HepG2 (cell line): Measurements from ENCODE around the gene RBM12. TPM values are rescaled to one million over a fixed set of nuclear protein-coding genes. Genes with fewer than 3 reads are reported as not detected.

Source experiments
- CEBPB ChIP-seq: IDR thresholded peaks from 2 replicates; pipeline ENCODE4 v1.6.1; 2011; ENCODE audit warnings: low read depth, low read length, improper control_type of control experiment, borderline replicate concordance
- CHCHD3 ChIP-seq: sonication (generic); formaldehyde crosslinking; IDR thresholded peaks from 2 replicates; pipeline ENCODE4 v1.8.0; 2022; ENCODE audit warnings: mild to moderate bottlenecking, missing genetic modification reagents, moderate library complexity
- DZIP1 ChIP-seq: sonication (generic); formaldehyde crosslinking; IDR thresholded peaks from 2 replicates; pipeline ENCODE4 v1.5.0; 2020; ENCODE audit warnings: mild to moderate bottlenecking, missing genetic modification reagents
- HMGXB3 ChIP-seq: sonication (generic); formaldehyde crosslinking; IDR thresholded peaks from 2 replicates; pipeline ENCODE4 v1.4.0; 2020; ENCODE audit warnings: missing genetic modification reagents, borderline replicate concordance
- HOXA9 ChIP-seq: sonication (generic); formaldehyde crosslinking; IDR thresholded peaks from 2 replicates; pipeline ENCODE4 v1.8.1; 2022; ENCODE audit warnings: missing genetic modification reagents, mild to moderate bottlenecking, moderate library complexity, borderline replicate concordance
- IRF9 ChIP-seq: sonication (generic); formaldehyde crosslinking; IDR thresholded peaks from 2 replicates; pipeline ENCODE4 v1.8.0; 2022; ENCODE audit warnings: missing genetic modification reagents, mild to moderate bottlenecking, borderline replicate concordance
- MED13 ChIP-seq: sonication (generic); formaldehyde crosslinking; IDR thresholded peaks from 2 replicates; pipeline ENCODE4 v1.5.0; 2020; ENCODE audit warnings: missing genetic modification reagents
- PHF5A ChIP-seq: IDR thresholded peaks from one replicate; pipeline ENCODE4 v1.6.1; 2018; ENCODE audit warnings: low read depth, missing genetic modification reagents; ENCODE audit not compliant: unreplicated experiment
- PRPF4 ChIP-seq: fragments of 200-400 bp; formaldehyde crosslinking; IDR thresholded peaks from 2 replicates; pipeline ENCODE4 v1.6.1; 2016; ENCODE audit warnings: low read length, low read depth; ENCODE audit not compliant: poor library complexity, severe bottlenecking
- RAD21 ChIP-seq: fragments of 450-650 bp; formaldehyde crosslinking; IDR thresholded peaks from 2 replicates; pipeline ENCODE4 v1.5.0; 2020; ENCODE audit warnings: mild to moderate bottlenecking
- RARG ChIP-seq: sonication (generic); formaldehyde crosslinking; IDR thresholded peaks from 2 replicates; pipeline ENCODE4 v1.4.0; 2020; ENCODE audit warnings: low read depth, mild to moderate bottlenecking, missing genetic modification reagents
- RFX1 ChIP-seq: fragments of 450-650 bp; IDR thresholded peaks from 2 replicates; pipeline ENCODE4 v1.6.1; 2017
- RFX3 ChIP-seq: IDR thresholded peaks from 2 replicates; pipeline ENCODE4 v1.6.1; 2016; ENCODE audit warnings: missing biosample characterization, missing genetic modification reagents
- SP4 ChIP-seq: sonication (generic); formaldehyde crosslinking; IDR thresholded peaks from 2 replicates; pipeline ENCODE4 v1.8.1; 2023; ENCODE audit warnings: mild to moderate bottlenecking, missing genetic modification reagents
- SRF ChIP-seq: IDR thresholded peaks from 2 replicates; pipeline ENCODE4 v1.6.1; 2011; ENCODE audit warnings: mild to moderate bottlenecking, low read depth, low read length, moderate library complexity
- THYN1 ChIP-seq: sonication (generic); formaldehyde crosslinking; IDR thresholded peaks from 2 replicates; pipeline ENCODE4 v1.8.1; 2023; ENCODE audit warnings: low read depth, mild to moderate bottlenecking, moderate library complexity, missing genetic modification reagents, borderline replicate concordance
- ZNF10 ChIP-seq: sonication (generic); formaldehyde crosslinking; IDR thresholded peaks from 2 replicates; pipeline ENCODE4 v1.4.0; 2020; ENCODE audit warnings: mild to moderate bottlenecking, low read depth, missing genetic modification reagents, borderline replicate concordance
- ZNF180 ChIP-seq: sonication (generic); formaldehyde crosslinking; IDR thresholded peaks from 2 replicates; pipeline ENCODE4 v1.4.0; 2020; ENCODE audit warnings: low read depth, missing genetic modification reagents, borderline replicate concordance
- ZNF34 ChIP-seq: sonication (generic); formaldehyde crosslinking; IDR thresholded peaks from 2 replicates; pipeline ENCODE4 v1.4.0; 2020; ENCODE audit warnings: mild to moderate bottlenecking, missing genetic modification reagents, borderline replicate concordance
- ZNF432 ChIP-seq: sonication (generic); formaldehyde crosslinking; IDR thresholded peaks from 2 replicates; pipeline ENCODE4 v1.5.0; 2020; ENCODE audit warnings: missing genetic modification reagents, mild to moderate bottlenecking, borderline replicate concordance
- ZNF589 ChIP-seq: sonication (generic); formaldehyde crosslinking; conservative IDR thresholded peaks from 2 replicates; pipeline ENCODE4 v1.8.0; 2022; ENCODE audit warnings: mild to moderate bottlenecking, moderate library complexity, missing genetic modification reagents
- polyA plus RNA-seq, 8 experiments: library from polyadenylated mRNA; depleted of rRNA in 3 of 8; stranded (reverse) in 7 of 8; unstranded in 1 of 8; fragments of >200 nt; fragmentation: Illumina TruSeq in 4 of 8; extraction: Trizol in 4 of 8; gene quantifications; 2 replicates each; pipeline versions ENCODE4 v1.2.1 to v1.2.3, GENCODE V29; 2011 to 2016; ENCODE audit warnings: low read depth in 4 of 8, missing spikeins in 1 of 8, mixed read lengths in 1 of 8; ENCODE audit not compliant: insufficient read depth in 1 of 8
- total RNA-seq, 5 experiments: library from RNA; depleted of rRNA; stranded (reverse); fragments of >200 nt; fragmentation: Illumina TruSeq; extraction: Trizol; gene quantifications; 2 replicates each; pipeline ENCODE4 v1.2.3, GENCODE V29; 2016; ENCODE audit warnings: low read depth in 1 of 5

RBM12 gene
- total and polyA plus RNA-seq, 2 of the 13 experiments (the other 11 are each of a cell fraction or from before 2014, with no cell fraction given): 97.9 to 104 TPM

GRCh38 chr20:35698298-35699126 is 33.8 kb upstream of the RBM12 start (continued):
- TF ChIP-seq DZIP1 (CRISPR knock-in tag) (no peak), SP4 (CRISPR knock-in tag) (peak; percentile 64; the same call in 1 of the 2 replicates), RFX3 (no peak), MED13 (CRISPR knock-in tag) (no peak), ZNF589 (peak; percentile 60; the same call in 1 of the 2 replicates), PHF5A (CRISPR knock-in tag) (no peak), THYN1 (CRISPR knock-in tag) (no peak), IRF9 (CRISPR knock-in tag) (peak; percentile 12; the same call in 1 of the 2 replicates), ZNF10 (no peak), ZNF180 (CRISPR knock-in tag) (no peak; the same call in 1 of the 2 replicates), ZNF34 (CRISPR knock-in tag) (no peak; the same call in 1 of the 2 replicates), RARG (CRISPR knock-in tag) (no peak; the same call in 1 of the 2 replicates), RFX1 (no peak), PRPF4 (no peak), HMGXB3 (CRISPR knock-in tag) (no peak), CEBPB (no peak), ZNF432 (CRISPR knock-in tag) (no peak; the same call in 1 of the 2 replicates), HOXA9 (CRISPR knock-in tag) (no peak; the same call in 1 of the 2 replicates), SRF (no peak), CHCHD3 (CRISPR knock-in tag) (no peak), RAD21 (no peak)
